ENCODE results near the gene ACSBG1.

Gene ACSBG1

GRCh38 chr15:78263351-78263781 lies 29.0 kb upstream of the ACSBG1 start:
- no peak for TF ChIP-seq CTCF (IDR thresholded peaks at IDR 0.05)

- no peak for TF ChIP-seq CTCF (IDR thresholded peaks at IDR 0.05)
Measured at GRCh38 chr15:78261062-78261461, 26.7 kb upstream of the ACSBG1 start.

GRCh38 chr15:78260489-78260888 lies 26.1 kb upstream of the ACSBG1 start:
- no peak for TF ChIP-seq CTCF (IDR thresholded peaks at IDR 0.05)

- TF ChIP-seq CTCF (IDR thresholded peaks at IDR 0.05), result no peak
Measured at GRCh38 chr15:78259232-78259631, 24.9 kb upstream of the ACSBG1 start.

DNA sequence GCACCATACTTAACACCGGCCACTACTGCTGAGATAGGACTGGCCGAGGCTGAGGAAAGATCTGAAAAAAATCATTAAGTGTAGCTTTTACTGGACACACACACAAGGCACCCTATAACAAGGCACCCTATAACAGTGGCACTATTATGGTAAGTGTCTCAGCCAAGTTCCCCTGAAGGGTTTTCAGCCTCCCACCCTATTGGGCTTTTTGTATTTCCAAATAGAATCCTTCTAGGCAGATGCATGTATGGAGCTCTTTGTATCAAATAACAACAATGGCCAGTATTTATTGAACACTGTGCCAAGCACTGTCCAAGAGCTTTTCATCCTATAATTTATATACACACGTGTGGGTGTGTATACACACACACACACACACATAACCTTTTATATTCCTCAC lies 23.3 kb upstream of the ACSBG1 start:
- TF ChIP-seq CTCF (IDR thresholded peaks at IDR 0.05), result no peak

DNA sequence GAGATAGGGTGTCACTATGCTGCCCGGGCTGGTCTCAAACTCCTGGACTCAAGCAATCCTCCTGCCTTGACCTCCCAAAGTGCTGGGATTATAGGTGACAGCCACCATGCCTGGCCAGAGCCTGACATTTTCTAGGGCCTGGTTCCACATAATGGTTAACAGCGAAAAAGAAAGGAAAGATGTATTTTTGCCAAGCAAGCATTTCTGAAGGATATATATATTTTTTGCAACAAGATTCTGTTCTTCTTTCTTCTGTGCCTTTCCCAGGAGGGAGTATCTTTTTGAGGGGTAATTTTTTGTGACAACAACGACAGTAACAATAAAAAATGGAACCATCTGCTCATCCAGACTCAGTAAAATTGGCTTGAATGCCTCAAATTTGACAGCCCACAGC lies 21.7 kb upstream of the ACSBG1 start:
- TF ChIP-seq CTCF (IDR thresholded peaks at IDR 0.05), result no peak

- TF ChIP-seq CTCF (IDR thresholded peaks at IDR 0.05), result no peak
Measured at GRCh38 chr15:78255421-78256043, 21.2 kb upstream of the ACSBG1 start.

DNA sequence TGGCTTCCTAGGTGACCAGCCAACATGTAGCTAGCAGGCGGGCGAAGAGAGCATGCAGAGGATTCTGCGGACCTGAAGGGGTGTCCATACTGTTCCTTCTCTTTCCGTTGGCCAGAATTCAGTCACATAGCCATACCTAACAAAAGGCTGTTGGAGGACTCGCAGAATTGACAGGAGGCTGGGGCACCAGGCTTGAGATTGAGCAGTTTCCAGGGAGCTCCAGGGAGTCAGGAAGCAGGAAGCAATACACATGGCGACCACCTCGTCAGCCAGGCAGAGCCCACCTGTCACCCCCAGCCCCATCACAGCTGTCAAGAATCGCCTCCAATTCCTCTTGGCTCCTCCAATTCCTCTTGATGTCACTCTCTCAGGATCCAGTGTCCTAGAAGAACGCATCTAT lies 16.8 kb upstream of the ACSBG1 start:
- TF ChIP-seq CTCF (IDR thresholded peaks at IDR 0.05), result no peak
